Right lung (tissue), 5 donors: Measurements from ENCODE around the gene JPH3. TPM values are rescaled to one million over a fixed set of nuclear protein-coding genes. Genes with fewer than 3 reads are reported as not detected.
"Not testable (repeated sequence)": the region's sequence is repeated elsewhere in the genome, so short reads cannot be mapped to it uniquely, and the experiment has no call there.

Source experiments
- DNase-seq, 2 donors: peaks; one replicate each; pipeline ENCODE4 v3.0.0-alpha.2; 2013
- polyA plus RNA-seq, 5 donors: library from polyadenylated mRNA; unstranded; fragments of 120-200 nt; gene quantifications; one replicate each; pipeline versions ENCODE4 v1.2.1 to v1.2.3, GENCODE V29; 2013; ENCODE audit warnings: inconsistent platforms in 1 of 5, low replicate concordance in 1 of 5; ENCODE audit not compliant: insufficient read length in 5 of 5, insufficient read depth in 1 of 5

Gene JPH3
- polyA plus RNA-seq, 5 donors: 0.69 to 1.5 (median 1.1) TPM

DNA sequence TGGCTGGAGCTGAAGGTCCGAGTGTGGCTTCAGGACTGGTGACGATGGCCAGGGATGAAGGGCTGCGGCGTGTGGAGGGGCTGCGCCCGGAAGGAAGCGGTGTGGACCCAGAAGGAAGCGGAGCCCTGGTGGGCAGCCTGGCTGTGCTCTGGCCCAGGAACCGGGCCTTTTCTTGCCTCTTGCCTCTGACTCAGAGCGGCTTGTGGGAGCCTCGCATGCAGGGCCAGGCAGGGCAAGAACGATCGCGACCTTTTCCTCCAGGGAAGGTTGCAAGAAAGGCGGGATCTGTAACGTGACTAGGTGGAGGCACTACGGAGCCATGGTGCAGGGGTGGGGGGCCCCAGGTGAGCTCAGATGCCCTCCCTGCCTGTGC, 78.0 kb downstream of the JPH3 start:
- no peak for DNase-seq

DNA sequence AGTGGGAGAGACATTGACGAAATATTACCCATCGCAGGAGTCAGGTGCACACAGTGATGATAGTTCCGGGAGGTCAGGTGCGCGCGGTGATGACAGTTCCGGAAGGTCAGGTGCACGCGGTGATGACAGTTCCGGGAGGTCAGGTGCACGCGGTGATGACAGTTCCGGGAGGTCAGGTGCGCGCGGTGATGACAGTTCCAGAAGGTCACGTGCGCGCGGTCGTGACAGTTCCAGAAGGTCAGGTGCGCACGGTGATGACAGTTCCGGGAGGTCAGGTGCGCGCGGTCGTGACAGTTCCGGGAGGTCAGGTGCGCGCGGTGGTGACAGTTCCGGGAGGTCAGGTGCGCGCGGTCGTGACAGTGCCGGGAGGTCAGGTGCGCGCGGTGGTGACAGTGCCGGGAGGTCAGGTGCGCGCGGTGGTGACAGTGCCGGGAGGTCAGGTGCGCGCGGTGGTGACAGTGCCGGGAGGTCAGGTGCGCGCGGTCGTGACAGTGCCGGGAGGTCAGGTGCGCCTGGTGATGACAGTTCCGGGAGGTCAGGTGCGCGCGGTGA, 78.8 kb downstream of the JPH3 start:
- not testable (repeated sequence) for DNase-seq

DNA sequence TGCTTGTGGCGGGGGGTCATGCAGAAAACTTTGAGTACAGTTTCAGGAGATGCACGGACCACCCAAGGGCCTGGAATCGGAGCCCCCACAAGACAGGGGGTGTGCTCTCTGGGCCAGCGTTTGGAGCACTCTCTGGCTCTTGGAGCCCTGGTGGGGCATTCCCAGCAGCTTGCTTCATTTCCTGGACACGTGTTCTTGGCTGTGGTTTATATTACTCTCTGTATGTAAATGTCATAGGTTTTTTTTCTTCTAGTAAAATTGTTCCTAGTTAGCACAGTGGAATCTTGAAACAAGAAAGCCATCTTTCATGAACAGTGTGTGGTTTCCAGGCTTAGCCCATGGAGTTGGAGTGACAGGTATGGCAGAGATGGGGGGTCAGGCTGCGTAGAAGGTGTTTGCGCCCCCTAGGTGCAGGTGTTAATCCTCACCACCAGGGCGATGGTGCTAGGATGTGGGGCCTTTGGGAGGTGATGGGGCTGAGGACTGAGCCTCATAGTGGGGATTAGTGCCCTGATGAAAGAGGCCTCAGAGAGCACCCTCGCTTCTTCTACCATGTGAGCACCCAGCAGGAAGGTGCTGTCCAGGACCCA, 79.8 kb downstream of the JPH3 start:
- DNase-seq: no peak

DNA sequence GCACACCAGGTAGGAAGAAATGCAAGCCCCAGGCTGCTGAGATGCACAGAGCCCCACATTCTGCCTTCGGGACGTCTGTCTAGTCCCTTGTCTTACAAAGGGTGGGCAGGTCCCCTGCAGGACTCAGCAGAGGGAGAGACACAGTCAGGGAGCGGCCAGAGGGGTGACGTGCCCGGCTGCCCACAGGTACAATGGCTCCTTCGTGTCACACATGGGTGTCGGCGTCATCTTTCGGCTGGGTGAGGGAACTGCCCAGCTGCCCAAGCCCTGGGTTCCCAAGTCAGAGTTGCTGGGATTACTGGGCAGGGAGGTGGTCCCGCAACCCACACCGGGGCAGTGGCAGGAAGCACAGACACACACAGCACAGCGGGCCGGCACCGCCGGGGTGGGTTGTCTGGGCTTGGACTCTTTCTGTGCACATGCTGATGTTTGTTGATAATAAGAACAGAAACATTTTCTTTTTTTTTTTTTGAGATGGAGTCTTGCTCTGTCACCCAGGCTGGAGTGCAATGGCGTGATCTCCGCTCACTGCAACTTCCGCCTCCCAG, 80.6 kb downstream of the JPH3 start:
- no peak for DNase-seq

DNA sequence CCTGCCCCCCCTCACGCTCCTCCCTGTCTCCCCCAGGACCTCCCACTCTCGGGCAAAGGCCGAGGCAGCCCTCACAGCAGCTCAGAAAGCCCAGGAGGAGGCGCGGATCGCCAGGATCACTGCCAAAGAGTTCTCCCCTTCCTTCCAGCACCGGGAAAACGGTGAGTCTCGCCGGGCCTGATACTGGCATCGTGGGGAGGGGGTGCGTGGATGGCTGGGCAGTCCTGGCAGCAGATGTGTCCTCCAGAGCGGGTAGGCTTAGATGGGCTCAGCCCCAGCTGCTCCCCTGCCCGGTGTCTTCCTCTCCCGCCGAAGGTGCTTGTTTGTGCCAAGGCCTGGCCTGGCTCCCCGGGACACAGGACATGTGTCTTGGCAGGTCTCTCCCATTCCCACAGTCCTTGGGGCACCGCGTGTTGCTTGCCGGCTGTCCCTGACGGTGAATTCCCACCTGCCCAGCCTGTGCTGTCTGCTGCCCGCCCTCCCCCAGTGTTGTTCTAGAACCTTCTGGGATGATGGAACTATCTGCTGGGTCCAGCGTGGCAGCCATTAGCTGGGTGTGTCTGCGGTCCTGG, 81.9 kb downstream of the JPH3 start:
- no peak for DNase-seq

DNA sequence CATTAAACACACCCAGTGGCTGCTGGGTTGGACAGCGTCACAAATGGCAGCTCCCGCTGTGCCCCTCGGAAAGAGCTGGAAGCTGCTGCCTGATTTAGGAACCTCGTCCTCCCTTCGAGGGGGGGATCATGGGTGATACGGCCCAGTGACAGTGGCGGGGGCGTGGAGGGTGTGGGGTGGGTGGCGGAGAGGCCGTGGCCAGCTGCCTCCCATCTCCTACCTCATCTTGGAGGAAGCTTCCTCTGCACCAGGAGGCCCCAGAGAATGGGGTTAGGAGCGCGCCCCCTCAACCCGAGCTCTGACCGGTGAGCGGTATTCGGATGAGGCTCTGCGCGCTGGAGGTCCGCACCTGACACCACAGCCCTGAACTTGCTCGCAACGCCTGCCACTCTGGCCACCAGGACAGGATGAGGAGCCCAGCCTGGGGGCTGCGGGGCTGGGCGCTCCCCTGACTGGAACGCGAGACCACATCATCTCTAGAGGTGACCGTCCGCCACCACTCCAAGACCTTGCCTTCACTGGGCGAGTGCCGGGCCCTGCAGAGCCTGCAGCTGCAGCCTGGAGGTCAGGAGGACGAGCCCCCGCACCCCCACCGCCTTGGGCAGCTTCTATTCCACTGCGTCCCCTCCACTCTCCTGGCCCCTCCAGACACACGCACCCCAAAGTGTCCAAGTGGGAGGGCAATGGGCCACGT, 82.5 kb downstream of the JPH3 start:
- DNase-seq: no peak

DNA sequence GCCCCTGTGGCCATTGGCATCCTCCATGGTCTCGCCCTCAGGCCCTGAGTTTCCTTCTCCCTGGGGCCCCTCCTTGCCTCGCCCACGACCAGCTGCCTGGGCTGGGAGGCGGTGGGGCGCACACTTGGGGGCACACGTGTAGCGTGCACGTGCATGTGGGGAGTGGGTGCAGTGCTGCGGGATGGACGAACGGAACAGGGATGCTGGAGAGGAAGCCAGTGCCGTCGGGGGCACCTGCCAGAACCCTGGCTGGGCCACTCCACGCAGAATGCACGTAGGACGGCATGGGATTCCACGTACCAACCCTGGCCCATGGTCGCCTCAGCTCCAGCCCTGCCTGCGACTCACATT, 83.1 kb downstream of the JPH3 start:
- no peak for DNase-seq

DNA sequence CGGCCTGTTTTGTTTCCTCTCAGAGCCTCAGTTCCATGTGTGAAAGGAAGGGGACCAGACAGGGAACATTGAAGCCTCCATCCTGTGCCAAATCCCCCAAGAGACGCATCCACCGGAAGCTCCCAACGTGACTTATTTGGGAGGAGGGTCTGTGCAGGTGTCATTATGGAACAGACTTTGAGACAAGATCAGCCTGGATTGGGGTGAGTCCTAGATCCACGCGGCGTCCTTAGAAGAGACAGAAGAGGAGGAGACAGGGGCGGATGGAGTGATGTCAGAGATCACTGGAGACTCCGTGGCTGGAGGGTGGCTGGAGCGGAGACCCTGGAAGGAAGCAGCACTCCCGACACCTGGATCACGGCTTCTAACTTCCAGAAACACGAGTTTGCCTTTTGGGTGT, 83.5 kb downstream of the JPH3 start:
- no peak for DNase-seq

DNA sequence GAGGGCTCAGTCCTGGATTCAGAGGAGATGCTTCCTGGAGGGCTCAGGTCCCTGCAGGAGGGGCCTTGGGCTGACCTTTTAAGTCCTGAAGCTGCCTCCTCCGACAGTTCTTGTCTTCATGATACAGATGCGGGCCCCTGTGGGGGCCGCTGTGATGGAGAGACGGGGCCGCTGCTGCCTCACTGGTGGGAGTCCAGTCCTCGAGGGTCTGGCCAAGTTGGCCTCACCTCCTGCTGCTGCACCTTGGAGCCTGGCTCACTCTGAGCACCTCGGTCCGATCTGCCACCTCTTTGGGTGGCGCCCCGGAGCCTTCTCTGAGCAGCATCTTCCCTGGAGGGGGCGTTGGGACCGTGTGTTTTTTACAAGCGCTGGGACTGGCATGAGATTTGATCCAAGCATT, 84.4 kb downstream of the JPH3 start:
- DNase-seq: no peak

DNA sequence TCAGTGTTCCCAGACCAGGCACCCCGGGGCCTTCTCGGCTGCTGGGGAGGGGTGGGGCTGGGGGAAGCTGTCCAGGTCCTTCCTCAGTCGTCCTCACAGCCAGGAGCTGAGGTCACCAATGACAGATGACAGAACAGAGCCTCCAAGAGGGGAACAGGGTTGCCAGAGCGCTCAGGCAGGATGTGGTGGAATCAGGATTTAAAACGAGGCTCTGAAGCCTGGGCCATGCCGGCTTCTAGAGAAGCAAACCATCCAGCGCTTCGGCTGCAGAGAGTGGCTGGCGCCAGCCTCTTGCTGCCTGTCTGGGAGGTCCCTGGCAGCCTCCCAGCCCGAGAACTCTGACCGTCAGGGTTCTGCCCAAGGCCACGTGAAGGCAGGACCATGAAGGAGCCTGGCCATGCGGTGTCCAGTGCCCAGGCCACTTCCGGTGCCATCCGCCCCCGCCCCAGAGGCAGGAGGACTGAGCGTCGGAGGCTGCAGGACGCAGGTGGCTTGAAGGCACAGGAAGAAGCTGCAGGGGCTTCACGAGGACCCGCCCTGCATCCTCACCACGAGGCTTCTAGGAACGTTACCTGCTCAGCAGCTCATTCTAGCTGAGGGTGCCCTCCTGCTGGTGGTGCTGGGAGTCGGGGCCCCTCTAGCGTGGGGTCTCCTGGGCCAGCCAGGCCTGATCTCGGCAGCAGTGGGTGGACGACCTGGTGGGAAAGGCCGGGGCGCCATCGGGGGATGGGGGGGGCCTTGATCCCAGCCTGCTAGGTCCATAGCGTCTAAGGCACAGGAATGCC, 85.0 kb downstream of the JPH3 start:
- DNase-seq: no peak

DNA sequence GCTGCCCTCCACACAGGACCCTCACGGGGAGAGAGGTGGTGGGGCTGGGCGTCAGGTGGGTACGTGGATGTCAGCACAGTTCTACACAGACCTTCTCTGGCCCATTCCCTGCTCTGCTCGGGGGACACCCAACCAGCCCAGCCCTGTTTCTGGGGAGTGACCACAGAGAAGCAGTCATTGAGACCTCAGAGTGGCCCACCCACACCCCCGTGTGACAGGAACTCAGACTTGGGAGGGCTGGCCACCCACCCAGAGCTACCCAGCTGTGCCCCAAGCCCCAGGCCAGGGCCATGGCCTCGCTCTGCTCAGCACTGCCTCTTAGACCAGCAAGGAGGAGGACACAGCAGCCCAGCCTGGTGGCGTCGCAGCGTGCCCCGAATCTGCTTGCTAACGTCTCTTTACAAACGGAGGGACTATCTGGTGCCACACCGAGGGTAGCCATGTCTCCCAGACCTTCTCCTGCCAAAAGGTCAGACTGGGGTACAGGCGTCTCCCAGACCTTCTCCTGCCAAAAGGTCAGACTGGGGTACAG, 85.8 kb downstream of the JPH3 start:
- no peak for DNase-seq

DNA sequence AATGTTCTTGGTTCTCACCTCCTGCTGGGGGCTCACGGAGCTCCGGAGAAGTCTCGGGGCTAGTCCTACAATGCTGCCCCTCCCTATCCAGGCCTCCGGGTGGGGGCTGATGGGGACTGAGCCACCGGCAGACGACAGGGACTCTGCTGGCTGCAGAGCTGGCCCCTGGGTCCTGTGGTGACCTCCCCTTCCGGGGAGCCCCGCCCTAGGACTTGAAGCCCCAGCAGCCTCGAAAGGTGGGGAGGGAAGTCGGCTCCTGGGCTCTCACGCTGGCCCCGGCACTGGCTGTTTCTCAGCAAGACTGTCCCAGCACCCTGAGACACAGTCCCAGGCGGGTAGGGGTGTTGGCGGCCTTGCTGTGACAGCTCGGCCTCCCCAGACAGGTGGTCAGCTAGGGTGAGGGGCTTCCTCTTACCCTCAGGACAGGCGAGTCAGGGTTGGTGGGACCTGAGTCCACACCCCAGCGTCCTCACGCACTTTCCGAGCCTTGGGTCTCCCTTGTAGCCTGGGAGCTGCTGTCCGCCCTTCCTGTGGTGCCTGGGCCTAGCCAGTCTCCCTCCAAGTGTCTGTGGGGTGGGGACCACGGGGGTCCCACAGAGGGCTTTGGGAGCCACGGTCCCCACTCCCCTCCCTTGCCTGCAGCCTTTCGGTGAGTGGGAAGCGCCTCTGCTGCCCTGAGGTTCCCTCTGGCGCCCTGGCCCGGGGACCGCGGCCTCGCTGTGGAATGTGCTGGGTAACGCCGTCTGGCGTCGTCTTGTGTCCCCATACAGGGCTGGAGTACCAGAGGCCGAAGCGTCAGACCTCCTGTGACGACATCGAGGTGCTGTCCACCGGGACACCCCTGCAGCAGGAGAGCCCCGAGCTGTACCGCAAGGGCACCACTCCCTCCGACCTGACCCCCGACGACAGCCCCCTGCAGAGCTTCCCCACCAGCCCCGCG, 86.8 kb downstream of the JPH3 start:
- DNase-seq: no peak

DNA sequence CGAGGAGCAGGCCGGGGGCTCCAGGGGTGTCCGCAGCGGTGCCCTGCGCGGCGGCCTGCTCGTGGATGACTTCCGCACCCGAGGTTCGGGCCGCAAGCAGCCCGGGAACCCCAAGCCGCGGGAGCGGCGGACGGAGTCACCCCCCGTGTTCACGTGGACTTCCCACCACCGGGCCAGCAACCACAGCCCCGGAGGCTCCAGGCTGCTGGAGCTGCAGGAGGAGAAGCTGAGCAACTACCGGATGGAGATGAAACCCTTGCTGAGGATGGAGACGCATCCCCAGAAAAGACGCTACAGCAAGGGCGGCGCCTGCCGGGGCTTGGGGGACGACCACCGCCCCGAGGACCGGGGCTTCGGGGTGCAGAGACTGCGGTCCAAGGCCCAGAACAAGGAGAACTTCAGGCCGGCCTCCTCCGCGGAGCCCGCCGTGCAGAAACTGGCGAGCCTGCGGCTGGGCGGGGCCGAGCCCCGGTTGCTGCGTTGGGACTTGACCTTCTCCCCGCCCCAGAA, 87.7 kb downstream of the JPH3 start:
- no peak for DNase-seq

DNA sequence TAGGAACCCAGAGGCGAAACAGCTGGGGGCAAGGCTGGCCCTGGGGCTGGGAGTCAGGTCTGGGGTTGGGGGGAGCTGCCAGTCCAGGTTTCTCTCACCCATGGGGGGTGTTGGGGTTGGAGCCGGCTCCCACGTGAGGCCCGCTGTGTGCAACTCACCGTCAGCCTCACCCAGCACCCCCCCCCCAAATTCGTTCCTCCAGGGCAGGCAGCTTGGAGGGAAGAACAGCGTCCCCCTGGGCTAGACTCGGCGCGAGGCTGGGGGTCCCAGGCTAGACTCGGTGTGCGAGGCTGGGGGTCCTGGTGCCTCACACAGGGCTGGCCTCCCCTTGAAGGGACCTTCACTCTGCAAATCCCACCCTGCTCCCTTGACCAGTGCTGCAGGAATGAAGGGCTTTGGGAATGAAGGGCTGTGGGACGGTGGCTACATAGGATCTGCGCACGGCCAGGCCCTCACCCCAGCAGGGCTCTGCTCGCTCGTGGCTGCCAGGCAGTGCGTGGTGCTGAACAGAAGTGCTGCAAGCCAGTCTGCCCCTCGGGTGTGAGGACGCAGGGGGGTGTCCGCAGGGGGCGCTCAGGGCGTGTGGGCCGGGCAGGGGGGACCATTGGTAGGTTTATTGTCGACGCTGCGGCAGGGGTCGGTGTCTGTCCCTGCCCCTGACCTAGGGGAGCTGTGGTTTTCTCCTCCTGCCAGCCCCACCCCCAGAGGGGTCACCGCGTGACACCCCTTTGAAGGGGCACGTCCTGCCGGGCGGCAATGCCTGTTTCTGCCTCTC, 88.8 kb downstream of the JPH3 start:
- no peak for DNase-seq

DNA sequence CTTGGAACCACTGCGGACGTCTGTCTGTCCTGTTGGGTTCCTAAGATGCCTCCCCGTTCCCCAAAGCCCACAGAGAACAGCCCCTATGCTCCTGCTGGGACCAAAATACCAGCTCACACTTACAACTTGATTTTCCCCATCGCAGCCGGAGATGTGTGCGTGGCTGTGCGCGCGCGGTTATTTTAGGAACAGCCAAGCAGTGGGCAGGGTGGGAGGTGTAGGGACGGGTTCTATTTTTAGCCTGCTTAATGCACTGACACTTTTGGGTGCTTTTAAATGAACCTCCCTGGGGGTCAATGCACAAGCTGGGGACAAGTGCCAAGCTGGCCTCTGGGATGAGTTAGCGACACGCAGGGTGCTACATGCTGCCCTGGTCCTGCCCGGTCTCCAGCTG, 89.4 kb downstream of the JPH3 start:
- DNase-seq: no peak

DNA sequence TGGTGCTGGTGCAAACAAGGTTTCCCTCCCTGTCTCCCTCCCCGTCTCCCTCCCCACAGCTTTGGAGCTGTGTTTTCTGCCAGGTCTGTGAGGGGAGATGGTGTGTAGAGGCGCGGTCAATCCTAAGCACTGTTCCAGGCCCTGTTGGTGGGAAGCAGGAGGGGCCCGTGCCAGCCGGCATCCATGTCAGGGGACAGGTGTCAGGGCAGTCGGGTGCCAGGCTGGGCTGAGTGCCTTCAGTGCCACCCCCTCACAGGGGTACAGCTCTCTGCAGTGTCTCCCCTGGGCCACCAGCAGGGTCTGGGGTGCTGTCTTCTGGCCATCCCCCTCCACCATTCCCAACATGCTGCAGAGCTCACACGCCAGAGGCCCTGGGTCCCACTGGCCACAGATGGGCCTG, 89.9 kb downstream of the JPH3 start:
- no peak for DNase-seq

DNA sequence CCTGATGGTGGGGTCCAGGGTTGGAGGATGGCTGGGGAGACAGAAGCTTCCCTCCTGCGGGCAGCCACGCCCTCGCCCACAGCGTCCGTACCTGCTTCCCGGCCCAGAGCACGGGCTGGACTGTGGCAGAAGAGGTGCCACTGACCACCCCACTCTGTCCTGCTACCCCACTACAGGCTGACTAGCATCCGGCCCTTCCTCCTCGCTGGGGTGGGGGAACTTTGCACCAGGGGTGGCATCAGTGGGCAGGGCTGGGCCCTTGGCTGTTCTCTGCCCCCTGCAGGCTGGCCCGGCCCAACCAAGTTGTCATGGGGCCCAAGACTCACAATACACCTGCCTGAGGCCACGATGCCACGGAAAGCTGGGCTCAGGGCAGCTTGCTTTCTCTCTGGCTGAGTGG, 90.4 kb downstream of the JPH3 start:
- no peak for DNase-seq

DNA sequence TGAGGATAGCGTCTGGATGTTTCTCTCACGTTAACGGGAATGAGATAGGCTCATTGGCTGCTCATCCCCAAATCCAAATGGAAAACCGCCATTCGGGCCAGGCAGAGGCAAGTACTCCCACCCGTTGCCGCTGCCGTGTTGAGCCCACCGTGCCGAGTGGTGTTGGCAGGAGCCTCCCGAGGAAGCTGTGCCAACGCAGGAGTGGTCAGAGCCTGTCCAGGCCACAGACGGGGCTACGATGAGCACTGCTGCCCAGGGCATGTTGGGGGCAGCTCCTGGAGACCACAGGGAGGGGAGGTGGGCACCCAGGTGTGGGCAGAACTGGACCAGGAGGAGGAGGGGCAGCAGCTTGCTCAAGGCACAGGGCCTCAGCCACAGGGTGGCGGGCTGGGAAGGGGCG, 91.5 kb downstream of the JPH3 start:
- DNase-seq: no peak

DNA sequence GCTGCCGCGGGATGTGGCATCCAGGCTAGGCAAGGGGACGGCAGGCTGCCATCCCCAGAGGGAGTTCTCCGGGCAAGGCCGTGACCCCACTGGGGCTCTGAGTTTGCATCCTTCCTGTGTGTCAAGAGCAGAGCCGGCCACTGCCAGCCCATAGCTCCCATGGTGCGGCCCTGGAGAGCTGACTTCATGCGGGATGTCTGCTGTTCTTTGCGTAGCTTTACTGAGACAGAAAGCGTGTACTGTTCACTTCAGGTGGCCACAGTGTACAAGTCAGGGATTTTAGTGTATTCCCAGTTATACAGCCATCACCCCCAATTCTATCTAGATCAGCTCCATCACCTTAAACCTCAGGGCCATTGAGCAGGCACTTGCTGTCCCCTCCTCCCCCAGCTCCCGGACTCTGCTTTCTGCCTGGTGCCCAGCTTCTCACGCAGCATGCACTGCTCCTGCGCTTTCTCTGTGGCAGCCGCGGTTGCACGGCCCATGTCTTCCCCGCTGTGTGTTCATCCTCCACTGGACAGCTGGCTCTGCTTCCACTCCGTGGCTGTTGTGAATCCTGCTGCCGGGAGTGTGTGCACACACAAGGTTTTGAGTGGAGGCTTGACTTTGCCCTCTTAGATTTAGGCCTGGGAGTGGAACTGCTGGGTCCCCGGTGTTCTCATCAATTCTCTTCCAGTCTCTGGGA, 92.3 kb downstream of the JPH3 start:
- DNase-seq: no peak
